Caco-2 (cell line): Measurements from ENCODE around the gene EID1. TPM values are rescaled to one million over a fixed set of nuclear protein-coding genes. Genes with fewer than 3 reads are reported as not detected.

ENCODE experiments used
- BruUV-seq: library from RNA; stranded (reverse); fragments of 400-500 nt; replicated peaks from 2 replicates; lab custom pipeline; 2021; lab: Mats Ljungman, UMichigan
- CTCF ChIA-PET: fragments of 300-600 bp; sonication (Branson Sonifier 250); formaldehyde crosslinking; loops from one replicate; lab custom pipeline; 2022; ENCODE audit warnings: antibody characterized with exemption; lab: Charles Lee
- POLR2A ChIA-PET: fragments of 300-600 bp; sonication (Branson Sonifier 250); formaldehyde crosslinking; loops from one replicate; lab custom pipeline; 2022; ENCODE audit warnings: antibody characterized with exemption; lab: Charles Lee
- DNase-seq, 2 experiments: peaks; one replicate each; pipeline versions ENCODE4 v3.0.0 to v3.0.0-alpha.2; 2020 to 2022
- H3K27me3 ChIP-seq: replicated peaks from 2 replicates; pipeline ENCODE4 v1.6.0; 2011; ENCODE audit warnings: low read length; ENCODE audit not compliant: control insufficient read depth, insufficient read depth
- H3K36me3 ChIP-seq: 2 replicates; pipeline ENCODE4 v1.5.1; 2011; ENCODE audit warnings: low read length; ENCODE audit not compliant: control insufficient read depth, insufficient read depth
- H3K4me1 ChIP-seq: fragments of 250-450 bp; sonication (Bioruptor Pico); 2 replicates; pipeline ENCODE4 v1.5.1; 2020; ENCODE audit warnings: mild to moderate bottlenecking
- H3K4me3 ChIP-seq: 2 replicates; pipeline ENCODE4 v1.5.1; 2011; ENCODE audit warnings: low read depth, mild to moderate bottlenecking, control low read depth, low read length
- H3K9me3 ChIP-seq: fragments of 250-450 bp; sonication (Bioruptor Pico); 2 replicates; pipeline ENCODE4 v1.5.1; 2020; ENCODE audit warnings: mild to moderate bottlenecking, moderate library complexity
- H3K27ac Mint-ChIP-seq: one replicate; pipeline ENCODE4 v1.8.0; 2022; ENCODE audit warnings: mixed read lengths; ENCODE audit not compliant: unreplicated experiment
- H3K27me3 Mint-ChIP-seq: one replicate; pipeline ENCODE4 v1.8.0; 2022; ENCODE audit warnings: mixed read lengths; ENCODE audit not compliant: insufficient read depth, unreplicated experiment
- H3K36me3 Mint-ChIP-seq: one replicate; pipeline ENCODE4 v1.8.0; 2022; ENCODE audit warnings: mild to moderate bottlenecking, mixed read lengths; ENCODE audit not compliant: insufficient read depth, unreplicated experiment
- H3K4me1 Mint-ChIP-seq: one replicate; pipeline ENCODE4 v1.8.0; 2022; ENCODE audit warnings: low read depth, mixed read lengths; ENCODE audit not compliant: unreplicated experiment
- H3K4me3 Mint-ChIP-seq: one replicate; pipeline ENCODE4 v1.8.0; 2022; ENCODE audit warnings: mild to moderate bottlenecking, moderate library complexity, mixed read lengths; ENCODE audit not compliant: unreplicated experiment
- H3K9me3 Mint-ChIP-seq: one replicate; pipeline ENCODE4 v1.8.0; 2022; ENCODE audit warnings: mixed read lengths; ENCODE audit not compliant: unreplicated experiment
- CTCF ChIP-seq, 2 experiments: fragments of 200-600 bp in 1 of 2; IDR thresholded peaks; 1 replicate in 1 of 2; 2 replicates in 1 of 2; pipeline versions ENCODE4 v1.5.1 to v1.8.0; 2011 to 2022; ENCODE audit warnings: antibody characterized with exemption in 1 of 2, control low read depth in 1 of 2, inconsistent platforms in 1 of 2, low read depth in 1 of 2, low read length in 1 of 2, mild to moderate bottlenecking in 1 of 2, moderate library complexity in 1 of 2; ENCODE audit not compliant: insufficient read depth in 1 of 2, severe bottlenecking in 1 of 2, unreplicated experiment in 1 of 2
- intact Hi-C: fragments of 100-400 bp; cut with micrococcal nuclease; formaldehyde crosslinking; loops from one replicate; pipeline ENCODE4 v1.10.0; 2022; ENCODE audit not compliant: unreplicated experiment
- total RNA-seq: library from RNA; stranded (reverse); gene quantifications from 2 replicates; pipeline ENCODE4 v1.2.3, GENCODE V29; 2022

EID1 gene
- total RNA-seq, 1 experiment from 2014 or later = 63.6 TPM

DNA sequence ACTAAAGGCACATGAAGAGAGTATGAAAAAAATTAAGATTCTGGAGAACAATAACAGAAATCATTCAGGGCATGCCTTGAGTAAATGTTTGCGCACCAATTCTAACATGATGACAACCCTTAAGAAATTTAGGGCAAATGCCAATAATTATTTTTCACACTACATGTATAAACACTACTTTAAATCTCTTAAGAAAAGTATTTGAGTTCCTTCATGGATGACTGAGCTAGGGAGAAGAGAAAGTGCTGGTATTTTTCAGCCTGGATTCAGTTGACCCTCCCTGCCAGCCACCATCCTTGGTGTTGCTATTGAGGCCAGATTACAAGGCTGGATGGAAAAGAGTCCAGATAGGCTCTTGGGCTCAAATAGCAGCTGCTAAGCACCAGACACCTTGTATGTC lies 8.0 kb upstream of the EID1 start:
- Histone ChIP-seq H3K4me3 (no peak overlapping the region), H3K27me3 (no peaks in the 10 kb centered on the region), H3K4me1 (no peaks in the 10 kb centered on the region), H3K9me3 (no peaks in the 10 kb centered on the region), H3K36me3 (no peaks in the 10 kb centered on the region)
- CTCF ChIA-PET = no interaction called here
- Mint-ChIP-seq H3K27me3 (peaks cover 20% of the 10 kb centered on the region), H3K4me1 (no peaks in the 10 kb centered on the region), H3K27ac (no peak overlapping the region), H3K9me3 (no peaks in the 10 kb centered on the region), H3K4me3 (no peak overlapping the region), H3K36me3 (no peaks in the 10 kb centered on the region)
- no peak for DNase-seq
- BruUV-seq = no TSS peak
- POLR2A ChIA-PET = no interaction called here
- intact Hi-C loops = no loop called here
- TF ChIP-seq CTCF (IDR thresholded peaks at IDR 0.05; ENCODE audit: insufficient read depth in 1 of 2, low read depth in 1 of 2, low read length in 1 of 2, severe bottlenecking in 1 of 2, unreplicated experiment in 1 of 2) = no peak

- Histone ChIP-seq H3K4me1 (no peaks in the 10 kb centered on the region), H3K36me3 (no peaks in the 10 kb centered on the region), H3K4me3 (no peak overlapping the region), H3K9me3 (no peaks in the 10 kb centered on the region), H3K27me3 (no peaks in the 10 kb centered on the region)
- Mint-ChIP-seq H3K9me3 (no peaks in the 10 kb centered on the region), H3K27me3 (peaks cover 9% of the 10 kb centered on the region), H3K4me3 (no peak overlapping the region), H3K36me3 (no peaks in the 10 kb centered on the region), H3K27ac (no peak overlapping the region), H3K4me1 (no peaks in the 10 kb centered on the region)
- no peak for TF ChIP-seq CTCF (IDR thresholded peaks at IDR 0.05; ENCODE audit: insufficient read depth in 1 of 2, low read depth in 1 of 2, low read length in 1 of 2, severe bottlenecking in 1 of 2, unreplicated experiment in 1 of 2)
- CTCF ChIA-PET = no interaction called here
- no peak for DNase-seq
- intact Hi-C loops = no loop called here
- BruUV-seq = no TSS peak
- POLR2A ChIA-PET = no interaction called here
These were observed 6.4 kb upstream of the EID1 start for GRCh38 chr15:48871542-48871941.

DNA sequence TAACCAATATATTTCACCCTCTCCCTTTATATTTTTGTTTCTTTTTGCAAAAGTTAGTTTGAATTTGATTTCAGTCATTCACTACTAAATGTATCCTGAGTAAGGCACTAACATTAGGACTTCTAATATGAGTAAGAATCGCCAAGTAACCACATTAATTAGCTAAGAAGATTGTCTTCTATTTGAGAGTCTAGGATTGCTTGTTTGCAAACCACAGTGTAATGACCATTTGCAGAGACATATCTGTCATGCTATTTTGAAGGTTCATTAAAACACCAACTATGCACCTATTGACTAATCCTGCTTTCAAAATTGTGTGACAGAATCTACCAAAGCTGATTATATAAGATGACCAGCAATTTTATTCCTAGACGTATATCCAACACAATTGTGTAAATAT lies 5.3 kb upstream of the EID1 start:
- no peak overlapping the region for H3K4me3 ChIP-seq
- no peaks in the 10 kb centered on the region for H3K36me3 ChIP-seq
- Mint-ChIP-seq H3K9me3 (no peaks in the 10 kb centered on the region), H3K27me3 (peaks cover 8% of the 10 kb centered on the region), H3K27ac (no peak overlapping the region), H3K4me1 (no peaks in the 10 kb centered on the region), H3K36me3 (no peaks in the 10 kb centered on the region), H3K4me3 (no peak overlapping the region)
- CTCF ChIA-PET = no interaction called here
- no peaks in the 10 kb centered on the region for H3K9me3 ChIP-seq
- POLR2A ChIA-PET = no interaction called here
- TF ChIP-seq CTCF (IDR thresholded peaks at IDR 0.05; ENCODE audit: insufficient read depth in 1 of 2, low read depth in 1 of 2, low read length in 1 of 2, severe bottlenecking in 1 of 2, unreplicated experiment in 1 of 2) = no peak
- DNase-seq = no peak
- intact Hi-C loops = no loop called here
- no TSS peak for BruUV-seq
- no peaks in the 10 kb centered on the region for H3K27me3 ChIP-seq
- H3K4me1 ChIP-seq = no peaks in the 10 kb centered on the region
